ENCODE data around the gene RTEL1. TPM values are rescaled to one million over a fixed set of nuclear protein-coding genes. Genes with fewer than 3 reads are reported as not detected.
"Not testable (repeated sequence)": the region's sequence is repeated elsewhere in the genome, so short reads cannot be mapped to it uniquely, and the experiment has no call there.

RTEL1 gene, protein sequence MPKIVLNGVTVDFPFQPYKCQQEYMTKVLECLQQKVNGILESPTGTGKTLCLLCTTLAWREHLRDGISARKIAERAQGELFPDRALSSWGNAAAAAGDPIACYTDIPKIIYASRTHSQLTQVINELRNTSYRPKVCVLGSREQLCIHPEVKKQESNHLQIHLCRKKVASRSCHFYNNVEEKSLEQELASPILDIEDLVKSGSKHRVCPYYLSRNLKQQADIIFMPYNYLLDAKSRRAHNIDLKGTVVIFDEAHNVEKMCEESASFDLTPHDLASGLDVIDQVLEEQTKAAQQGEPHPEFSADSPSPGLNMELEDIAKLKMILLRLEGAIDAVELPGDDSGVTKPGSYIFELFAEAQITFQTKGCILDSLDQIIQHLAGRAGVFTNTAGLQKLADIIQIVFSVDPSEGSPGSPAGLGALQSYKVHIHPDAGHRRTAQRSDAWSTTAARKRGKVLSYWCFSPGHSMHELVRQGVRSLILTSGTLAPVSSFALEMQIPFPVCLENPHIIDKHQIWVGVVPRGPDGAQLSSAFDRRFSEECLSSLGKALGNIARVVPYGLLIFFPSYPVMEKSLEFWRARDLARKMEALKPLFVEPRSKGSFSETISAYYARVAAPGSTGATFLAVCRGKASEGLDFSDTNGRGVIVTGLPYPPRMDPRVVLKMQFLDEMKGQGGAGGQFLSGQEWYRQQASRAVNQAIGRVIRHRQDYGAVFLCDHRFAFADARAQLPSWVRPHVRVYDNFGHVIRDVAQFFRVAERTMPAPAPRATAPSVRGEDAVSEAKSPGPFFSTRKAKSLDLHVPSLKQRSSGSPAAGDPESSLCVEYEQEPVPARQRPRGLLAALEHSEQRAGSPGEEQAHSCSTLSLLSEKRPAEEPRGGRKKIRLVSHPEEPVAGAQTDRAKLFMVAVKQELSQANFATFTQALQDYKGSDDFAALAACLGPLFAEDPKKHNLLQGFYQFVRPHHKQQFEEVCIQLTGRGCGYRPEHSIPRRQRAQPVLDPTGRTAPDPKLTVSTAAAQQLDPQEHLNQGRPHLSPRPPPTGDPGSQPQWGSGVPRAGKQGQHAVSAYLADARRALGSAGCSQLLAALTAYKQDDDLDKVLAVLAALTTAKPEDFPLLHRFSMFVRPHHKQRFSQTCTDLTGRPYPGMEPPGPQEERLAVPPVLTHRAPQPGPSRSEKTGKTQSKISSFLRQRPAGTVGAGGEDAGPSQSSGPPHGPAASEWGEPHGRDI (N-terminal part only)
- 10 to 100 TPM in 2 of 3 donors, 1 to 10 TPM in 1; 7.3 to 16.1 (median 11.8) TPM for polyA plus RNA-seq

DNA sequence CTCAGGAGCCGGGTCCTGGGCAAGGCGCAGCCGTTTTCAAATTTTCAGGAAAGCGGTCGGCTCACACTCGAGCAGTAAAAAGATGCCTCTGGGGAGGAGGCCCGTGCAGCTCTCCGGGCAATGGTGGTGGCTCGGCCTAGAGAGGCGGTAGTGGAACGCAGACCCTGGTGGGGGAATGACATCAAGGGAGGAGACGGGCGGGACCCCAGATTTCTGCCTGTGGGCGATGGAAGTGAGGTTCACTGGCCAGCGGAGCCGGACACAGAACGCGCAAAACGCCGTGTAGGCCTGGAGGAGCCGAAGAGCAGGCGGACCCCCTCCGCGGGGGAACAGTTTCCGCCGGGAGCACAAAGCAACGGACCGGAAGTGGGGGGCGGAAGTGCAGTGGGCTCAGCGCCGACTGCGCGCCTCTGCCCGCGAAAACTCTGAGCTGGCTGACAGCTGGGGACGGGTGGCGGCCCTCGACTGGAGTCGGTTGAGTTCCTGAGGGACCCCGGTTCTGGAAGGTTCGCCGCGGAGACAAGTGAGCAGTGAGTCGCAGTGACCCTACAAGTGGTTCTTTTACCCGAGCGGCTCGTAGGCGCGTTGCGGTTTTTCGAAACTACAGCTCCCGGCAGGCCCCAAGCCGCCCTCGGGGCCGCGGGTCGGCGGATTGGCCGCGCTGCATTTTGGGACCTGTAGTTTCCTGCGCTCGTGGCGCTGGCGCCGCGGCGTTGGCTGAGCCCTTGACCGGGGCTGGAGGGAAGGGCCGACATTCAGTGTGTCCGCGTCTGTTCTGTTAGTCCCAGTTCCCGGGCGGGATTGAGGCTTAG, at the start of gene RTEL1:
TSS of gene RTEL1 (plus strand) at position 376 of the 812 bp plus-strand sequence. CDS start 1,091 bp downstream, outside the sequence.
- WGBS, 3 donors, result 1 to 2% (median 2%) methylated on average over 68 to 73 of the region's 73 CpGs

DNA sequence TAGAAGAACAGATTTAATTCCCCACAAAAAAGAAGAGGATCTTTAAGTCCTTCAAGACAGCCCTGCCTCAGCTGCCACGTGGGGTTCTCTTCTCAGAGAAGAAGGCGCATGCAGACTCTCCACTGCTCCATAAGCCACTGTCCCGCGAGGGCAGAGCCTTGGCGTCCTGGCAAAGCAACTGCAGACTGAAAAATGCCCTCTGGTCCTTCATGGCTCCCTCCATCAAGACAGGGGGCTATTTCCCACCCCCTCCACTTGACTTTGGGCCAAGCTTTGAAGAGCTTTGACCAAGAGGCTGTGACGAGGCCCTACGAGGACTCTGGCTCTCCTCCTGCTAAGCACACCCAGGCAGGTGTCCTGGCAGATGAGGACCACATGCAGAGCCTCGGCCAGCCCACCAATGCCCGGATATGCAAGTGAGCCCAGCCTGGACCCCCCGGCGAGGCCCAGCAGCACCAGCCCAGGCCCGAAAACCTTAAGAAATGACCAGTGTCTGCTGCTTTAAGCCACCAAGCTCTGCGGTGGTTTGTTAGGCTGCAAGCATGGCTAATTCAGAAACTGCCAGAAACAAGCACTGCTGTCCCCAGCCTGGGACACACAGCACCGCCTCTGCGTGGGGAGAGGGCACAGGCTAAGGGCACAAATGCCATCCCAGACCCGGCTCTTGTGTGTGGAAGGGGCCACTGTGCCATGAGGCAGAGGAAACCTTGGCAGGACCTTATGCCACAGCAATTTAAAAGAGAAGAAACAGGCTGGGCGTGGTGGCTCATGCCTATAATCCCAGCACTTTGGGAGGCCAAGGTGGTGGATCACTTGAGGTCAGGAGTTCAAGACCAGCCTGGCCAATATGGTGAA, 47.3 kb upstream of the RTEL1 start:
- 90 to 93% (median 92%) methylated on average over 17 of the region's 17 CpGs for WGBS, 3 donors
- H3K27ac ChIP-seq (ENCODE audit: low read depth, low read length), result no peak overlapping the region

More for the DNA sequence above, at the start of gene RTEL1:
- peak within 1 kb of the TSS; percentile 20 for H3K27ac ChIP-seq (ENCODE audit: low read depth, low read length)

GRCh38 chr20:63611646-63612045, 46.5 kb upstream of the RTEL1 start:
- no peak overlapping the region for H3K27ac ChIP-seq (ENCODE audit: low read depth, low read length)
- 82 to 91% (median 84%) methylated on average over 10 of the region's 10 CpGs for WGBS, 3 donors

GRCh38 chr20:63612276-63612931, 45.7 kb upstream of the RTEL1 start:
- WGBS, 3 donors, result 61 to 80% (median 66%) methylated on average over 20 of the region's 20 CpGs
- peak overlapping the region; percentile 28 for H3K27ac ChIP-seq (ENCODE audit: low read depth, low read length)

DNA sequence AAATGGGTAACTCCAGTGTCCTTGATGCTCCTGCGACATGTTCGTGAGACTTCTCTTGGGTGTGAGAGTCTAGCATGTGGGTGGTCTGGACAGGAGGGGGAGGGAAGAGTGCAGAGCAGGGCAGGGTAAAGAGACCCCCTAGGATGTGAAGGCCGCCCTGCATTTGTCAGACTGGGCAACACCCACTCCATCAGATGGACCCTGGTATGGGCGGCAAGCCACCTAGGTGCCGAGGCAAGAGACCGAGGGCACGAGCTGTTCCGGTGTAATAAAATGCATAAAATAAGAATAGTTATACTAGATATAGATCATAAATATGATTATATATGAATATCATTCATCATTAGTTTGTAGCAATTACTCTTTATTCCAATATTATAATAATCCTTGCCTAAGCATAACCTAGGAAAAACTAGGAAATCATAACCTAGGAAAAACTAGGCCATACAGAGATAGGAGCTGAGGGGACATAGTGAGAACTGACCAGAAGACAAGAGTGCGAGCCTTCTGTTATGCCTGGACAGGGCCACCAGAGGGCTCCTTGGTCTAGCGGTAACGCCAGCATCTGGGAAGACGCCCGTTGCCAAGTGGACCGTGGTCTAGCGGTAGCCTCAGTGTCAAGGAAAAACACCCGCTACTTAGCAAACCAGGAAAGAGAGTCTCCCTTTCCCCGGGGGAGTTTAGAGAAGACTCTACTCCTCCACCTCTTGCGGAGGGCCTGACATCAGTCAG, 44.1 kb upstream of the RTEL1 start:
- not testable (repeated sequence) for H3K27ac ChIP-seq (ENCODE audit: low read depth, low read length)
- 84 to 85% (median 85%) methylated on average over 15 to 18 of the region's 18 CpGs for WGBS, 3 donors

- WGBS, 3 donors, result 92 to 98% (median 95%) methylated on average over 41 of the region's 41 CpGs
- H3K27ac ChIP-seq (ENCODE audit: low read depth, low read length), result no peak overlapping the region
These were observed 40.8 kb upstream of the RTEL1 start for GRCh38 chr20:63617092-63617875.

DNA sequence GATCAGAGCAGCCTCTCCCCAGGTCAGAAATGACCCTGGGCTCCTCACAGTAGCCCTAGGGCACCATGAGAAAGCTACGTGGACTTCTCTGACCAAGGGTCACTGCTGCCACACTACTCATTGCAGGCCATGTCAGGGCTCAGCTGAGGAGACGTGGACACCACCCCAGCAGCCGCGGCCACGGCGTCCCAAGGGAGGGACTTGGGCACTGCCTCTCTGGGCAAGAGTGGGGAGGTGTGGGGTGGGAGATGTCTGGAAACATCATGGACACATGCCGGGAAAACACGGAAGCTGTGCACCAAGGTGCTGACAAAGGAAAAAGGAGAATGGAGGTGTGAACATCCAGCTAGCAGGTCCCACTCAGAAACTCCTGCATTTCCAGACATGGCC, 40.2 kb upstream of the RTEL1 start:
- 83 to 96% (median 89%) methylated on average over 8 of the region's 8 CpGs for WGBS, 3 donors
- H3K27ac ChIP-seq (ENCODE audit: low read depth, low read length), result no peak overlapping the region

DNA sequence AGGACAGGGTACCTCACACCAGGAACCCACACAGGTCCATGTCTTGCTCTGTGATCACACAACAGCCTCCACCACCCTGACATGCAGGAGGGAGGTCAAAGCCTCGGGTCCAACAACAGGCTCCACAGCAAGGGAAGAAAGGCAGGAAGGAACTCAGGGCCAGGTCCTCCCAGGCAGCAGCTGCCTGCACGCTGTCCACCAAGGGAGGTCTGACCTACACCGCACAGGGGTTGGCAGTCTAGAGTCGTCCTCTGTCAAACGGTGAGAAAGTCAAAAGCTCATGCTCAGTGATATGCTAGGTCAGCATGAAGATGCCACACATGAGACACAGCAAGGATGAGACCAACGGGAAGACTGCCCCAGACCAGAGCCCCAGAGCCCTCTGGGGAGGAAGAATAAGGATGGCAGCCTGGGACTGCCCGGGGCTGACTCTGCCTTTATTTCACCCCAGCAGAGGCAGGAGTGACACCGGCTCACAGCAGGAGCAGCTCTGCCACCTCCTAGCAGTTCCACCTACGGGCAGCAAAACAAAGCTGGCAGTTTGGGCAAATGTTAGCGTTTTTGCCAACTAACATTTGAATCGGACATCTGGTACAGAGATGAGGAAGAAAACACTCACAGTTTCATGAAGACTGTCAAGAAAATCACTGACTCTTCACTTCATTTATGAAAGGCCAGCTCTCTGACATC, 39.7 kb upstream of the RTEL1 start:
- WGBS, 3 donors, result 79 to 88% (median 85%) methylated on average over 11 of the region's 11 CpGs

DNA sequence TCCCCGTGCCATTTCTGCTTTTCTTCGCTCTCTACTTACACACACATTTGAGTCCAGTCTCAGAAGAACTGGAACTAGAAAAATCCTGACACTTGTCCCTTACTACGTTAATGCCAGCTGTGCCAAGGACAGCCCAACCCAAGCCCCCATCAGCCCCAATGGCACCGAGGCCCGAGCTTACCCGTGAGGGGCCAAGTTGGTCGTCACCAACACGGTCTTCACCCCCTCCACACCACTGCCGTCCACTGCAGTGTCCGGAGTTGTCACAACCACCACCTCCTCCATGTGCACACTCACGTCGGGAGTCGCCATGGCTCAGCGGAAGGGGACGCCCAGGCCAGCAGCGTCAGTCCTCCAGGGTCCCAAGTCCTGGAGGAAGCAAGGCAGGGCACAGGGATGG, 39.0 kb upstream of the RTEL1 start:
- H3K27ac ChIP-seq (ENCODE audit: low read depth, low read length), result no peak overlapping the region
- WGBS, 3 donors, result 92 to 95% (median 93%) methylated on average over 16 of the region's 16 CpGs

More for the DNA sequence above, 39.7 kb upstream of the RTEL1 start:
- no peak overlapping the region for H3K27ac ChIP-seq (ENCODE audit: low read depth, low read length)

- no peak overlapping the region for H3K27ac ChIP-seq (ENCODE audit: low read depth, low read length)
- WGBS, 3 donors, result 76 to 87% (median 76%) methylated on average over 13 of the region's 13 CpGs
These were observed 38.6 kb upstream of the RTEL1 start for GRCh38 chr20:63619505-63619904.

GRCh38 chr20:63620991-63621390, 37.1 kb upstream of the RTEL1 start:
- no peak overlapping the region for H3K27ac ChIP-seq (ENCODE audit: low read depth, low read length)
- 74 to 87% (median 81%) methylated on average over 8 of the region's 8 CpGs for WGBS, 3 donors

- 87 to 92% (median 90%) methylated on average over 4 of the region's 4 CpGs for WGBS, 3 donors
- no peak overlapping the region for H3K27ac ChIP-seq (ENCODE audit: low read depth, low read length)
These were observed 36.0 kb upstream of the RTEL1 start for GRCh38 chr20:63622096-63622495.

- no peak overlapping the region for H3K27ac ChIP-seq (ENCODE audit: low read depth, low read length)
- 89 to 96% (median 94%) methylated on average over 14 of the region's 14 CpGs for whole genome bisulfite sequencing, 3 donors
These were observed 35.4 kb upstream of the RTEL1 start for GRCh38 chr20:63622732-63623131.

- 78 to 85% (median 82%) methylated on average over 15 of the region's 15 CpGs for WGBS, 3 donors
- H3K27ac ChIP-seq (ENCODE audit: low read depth, low read length), result no peak overlapping the region
These were observed 33.6 kb upstream of the RTEL1 start for GRCh38 chr20:63624486-63624885.

Data from adipose tissue (tissue), 3 donors.